HG02852 (cell line): ENCODE results near the gene TMA7.
"Not testable (repeated sequence)": the region's sequence is repeated elsewhere in the genome, so short reads cannot be mapped to it uniquely, and the experiment has no call there.

Source experiments
- ATAC-seq: cut with Tn5 transposase; IDR thresholded peaks from one replicate; pipeline ENCODE4 v1.9.1; 2021; ENCODE audit warnings: mild to moderate bottlenecking, moderate library complexity; ENCODE audit not compliant: unreplicated experiment

TMA7 gene

GRCh38 chr3:48435774-48436476, 4.1 kb upstream of the TMA7 start:
- no peak for ATAC-seq

- ATAC-seq: no peak
Measured at GRCh38 chr3:48436477-48436787, 3.6 kb upstream of the TMA7 start.

GRCh38 chr3:48436855-48437254, 3.2 kb upstream of the TMA7 start:
- ATAC-seq: no peak

- no peak for ATAC-seq
Measured at GRCh38 chr3:48437812-48438211, 2.2 kb upstream of the TMA7 start.

DNA sequence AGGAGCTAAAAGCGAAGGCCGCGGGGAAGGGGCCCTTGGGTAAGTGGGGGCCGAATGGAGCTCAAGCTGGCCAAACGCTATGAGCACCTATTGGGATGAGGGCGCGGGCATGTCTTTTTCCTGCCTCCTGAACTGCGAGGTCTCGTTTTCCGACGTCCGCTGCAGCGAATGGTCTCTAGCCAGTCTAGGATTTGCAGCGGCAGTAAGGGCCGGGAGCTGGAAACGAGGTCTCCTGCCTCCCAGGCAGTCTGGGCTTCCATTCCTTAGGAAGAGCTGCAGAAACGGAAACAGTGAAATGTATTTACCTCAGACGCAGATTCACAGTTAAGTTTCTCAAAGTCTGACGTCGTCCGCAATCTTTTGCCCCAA, 517 bp downstream of the TMA7 start:
- ATAC-seq: no peak

DNA sequence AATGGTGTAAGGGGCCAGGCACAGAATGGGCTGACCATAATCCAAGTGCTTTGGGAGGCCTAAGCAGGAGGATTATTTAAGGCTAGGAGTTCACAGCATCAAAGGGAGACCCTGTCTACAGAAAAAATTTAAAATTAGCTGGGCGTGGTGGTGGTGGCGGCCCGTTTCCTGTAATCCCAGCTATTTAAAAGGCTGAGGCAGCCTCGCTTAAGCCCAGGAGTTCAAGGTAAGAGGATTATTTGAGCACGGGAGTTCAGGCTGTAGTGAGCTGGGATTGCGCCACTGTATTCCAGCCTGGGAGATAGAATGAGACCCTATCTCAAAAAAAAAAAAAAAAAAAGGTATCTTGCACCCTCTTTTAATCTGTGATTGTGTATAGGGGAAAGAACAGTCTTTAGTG, 1.9 kb downstream of the TMA7 start:
- ATAC-seq: no peak

DNA sequence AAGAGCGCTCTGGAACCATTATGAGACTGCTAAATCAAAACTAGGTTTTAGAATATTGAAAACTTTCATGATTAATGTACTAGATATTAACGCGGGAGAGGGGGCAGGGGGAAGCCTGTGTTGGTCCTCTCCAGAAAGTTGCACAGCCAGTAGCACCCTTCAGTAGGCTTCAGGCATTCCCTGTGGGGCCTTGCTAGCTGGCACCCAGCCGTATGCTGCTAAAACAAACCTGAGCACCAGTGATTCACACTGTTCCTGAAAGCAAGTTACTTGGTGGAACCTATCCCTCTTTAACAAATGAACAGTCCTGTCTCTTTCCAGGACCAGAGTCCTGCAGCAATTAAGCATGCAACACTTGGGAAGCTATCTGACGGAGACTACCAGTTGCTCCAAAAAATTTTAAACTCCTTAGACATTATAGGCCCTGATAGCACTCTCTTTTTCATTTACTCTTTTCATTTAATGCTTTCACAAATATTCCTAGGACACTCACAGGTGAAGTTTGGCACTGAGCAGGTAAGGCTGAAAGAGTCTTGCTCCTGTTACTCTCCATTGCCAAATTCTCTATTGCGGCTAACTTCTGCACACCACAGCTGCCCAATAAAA, 5.3 kb downstream of the TMA7 start:
- ATAC-seq: no peak

- ATAC-seq: no peak
Measured at GRCh38 chr3:48446043-48446424, 6.0 kb downstream of the TMA7 start.

DNA sequence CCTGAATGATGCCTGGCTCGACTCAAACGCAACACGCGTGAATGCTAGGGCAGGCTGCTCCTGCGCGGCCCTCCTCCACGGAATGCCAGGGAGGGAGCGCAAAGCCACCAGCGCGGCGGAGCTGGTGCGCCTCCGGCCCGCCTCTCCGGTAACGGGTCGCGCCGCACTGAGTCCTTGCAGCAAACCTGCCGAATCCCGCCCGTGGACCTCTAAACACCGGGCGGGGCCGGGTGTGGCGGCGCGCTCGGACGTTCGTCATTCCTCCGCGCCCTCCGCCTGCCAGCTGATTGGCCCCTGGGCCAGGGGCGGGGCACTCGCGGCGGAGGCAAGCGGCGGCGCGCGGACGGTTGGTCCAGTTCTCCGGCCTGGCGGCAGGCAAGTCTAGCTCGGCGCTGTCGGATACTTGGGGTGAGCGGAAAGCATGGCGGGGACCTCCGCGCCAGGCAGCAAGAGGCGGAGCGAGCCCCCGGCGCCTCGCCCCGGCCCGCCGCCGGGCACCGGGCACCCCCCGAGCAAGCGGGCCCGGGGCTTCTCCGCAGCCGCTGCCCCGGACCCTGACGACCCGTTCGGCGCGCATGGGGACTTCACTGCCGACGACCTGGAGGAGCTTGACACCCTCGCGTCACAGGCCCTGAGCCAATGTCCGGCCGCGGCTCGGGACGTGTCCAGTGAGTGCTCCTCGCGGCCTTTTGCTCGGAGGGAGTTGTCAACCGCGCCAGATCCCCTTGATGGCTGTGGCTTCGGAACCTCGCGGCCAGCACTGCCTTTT, 6.6 kb downstream of the TMA7 start, which contains the start of gene ATRIP:
ATRIP (plus strand) TSS at position 313 of the 769 bp plus-strand sequence; CDS start at position 422, 109 bp downstream.
- peak; percentile 79 for ATAC-seq

GRCh38 chr3:48451270-48451669, 11.2 kb downstream of the TMA7 start:
- no peak for ATAC-seq

GRCh38 chr3:48456456-48456855, 16.4 kb downstream of the TMA7 start:
- ATAC-seq: no peak

DNA sequence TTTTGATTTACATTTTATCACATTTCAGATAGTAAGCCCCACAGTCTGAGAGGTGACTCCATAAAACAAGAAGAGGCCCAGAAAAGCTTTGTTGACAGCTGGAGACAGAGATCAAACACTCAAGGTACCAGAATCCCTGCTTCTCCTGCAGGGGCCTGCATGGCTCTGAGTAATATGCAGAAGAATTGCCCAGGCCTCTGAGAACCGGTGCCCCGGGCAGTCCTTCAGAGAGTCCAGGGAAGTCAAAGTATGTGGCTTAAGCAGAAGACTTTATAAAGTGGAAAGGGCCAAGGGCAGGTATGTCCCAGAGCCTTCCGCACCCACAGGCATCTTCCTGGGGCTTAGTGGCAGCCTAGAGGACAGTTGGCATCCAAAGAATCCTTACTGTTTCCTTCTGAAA, 19.3 kb downstream of the TMA7 start:
- ATAC-seq: no peak

DNA sequence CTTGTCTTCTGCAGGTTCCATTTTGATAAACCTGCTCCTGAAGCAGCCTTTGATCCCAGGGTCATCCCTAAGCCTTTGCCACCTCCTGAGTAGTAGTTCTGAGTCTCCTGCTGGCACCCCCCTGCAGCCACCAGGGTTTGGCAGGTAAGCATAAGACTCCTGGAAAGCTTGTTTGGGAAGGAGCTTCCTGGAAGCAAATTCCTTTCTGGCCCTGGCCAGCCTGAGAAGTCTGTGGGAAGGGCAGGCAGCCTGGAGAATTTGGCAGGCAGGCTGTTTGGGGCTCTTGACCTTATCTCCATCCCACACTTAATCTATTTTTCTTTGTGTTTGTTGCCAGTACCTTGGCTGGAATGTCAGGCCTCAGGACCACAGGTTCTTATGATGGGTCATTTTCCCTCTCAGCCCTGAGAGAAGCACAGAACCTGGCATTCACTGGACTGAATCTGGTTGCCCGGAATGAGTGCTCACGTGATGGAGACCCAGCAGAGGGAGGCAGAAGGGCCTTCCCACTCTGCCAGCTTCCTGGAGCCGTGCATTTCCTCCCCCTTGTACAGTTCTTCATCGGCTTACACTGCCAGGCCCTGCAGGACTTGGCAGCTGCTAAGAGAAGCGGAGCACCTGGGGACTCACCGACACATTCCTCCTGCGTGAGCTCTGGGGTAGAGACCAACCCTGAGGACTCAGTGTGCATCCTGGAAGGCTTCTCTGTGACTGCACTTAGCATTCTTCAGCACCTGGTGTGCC, 19.9 kb downstream of the TMA7 start:
- ATAC-seq: no peak

DNA sequence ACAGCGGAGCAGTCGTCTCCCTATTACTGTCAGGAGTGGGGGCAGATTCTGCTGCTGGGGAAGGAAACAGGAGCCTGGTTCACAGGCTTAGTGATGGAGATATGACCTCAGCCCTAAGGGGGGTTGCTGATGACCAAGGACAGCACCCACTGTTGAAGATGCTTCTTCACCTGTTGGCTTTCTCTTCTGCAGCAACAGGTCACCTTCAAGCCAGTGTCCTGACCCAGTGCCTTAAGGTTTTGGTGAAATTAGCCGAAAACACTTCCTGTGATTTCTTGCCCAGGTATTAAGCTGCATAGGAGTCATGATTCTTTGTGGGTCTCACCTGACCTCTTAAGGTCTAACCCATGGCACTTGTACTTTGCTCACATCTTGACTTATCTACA, 20.5 kb downstream of the TMA7 start:
- no peak for ATAC-seq

DNA sequence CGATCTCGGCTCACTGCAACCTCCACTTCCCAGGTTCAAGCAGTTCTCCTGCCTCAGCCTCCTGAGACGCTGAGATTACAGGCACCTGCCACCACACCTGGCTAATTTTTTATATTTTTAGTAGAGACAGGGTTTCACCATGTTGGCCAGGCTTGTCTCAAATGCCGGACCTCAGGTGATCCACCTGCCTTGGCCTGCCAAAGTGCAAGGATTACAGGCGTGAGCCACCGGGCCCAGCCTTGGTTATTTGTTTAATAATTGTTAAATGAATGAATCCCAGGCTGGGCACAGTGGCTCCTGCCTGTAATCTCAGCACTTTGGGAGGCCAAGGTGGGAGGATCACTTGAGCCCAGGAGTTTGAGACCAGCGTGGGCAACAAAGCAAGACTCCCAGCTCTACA, 21.7 kb downstream of the TMA7 start:
- not testable (repeated sequence) for ATAC-seq

- no peak for ATAC-seq
Measured at GRCh38 chr3:48463703-48464102, 23.6 kb downstream of the TMA7 start.

- ATAC-seq: no peak
Measured at GRCh38 chr3:48464713-48465221, 24.7 kb downstream of the TMA7 start.

DNA sequence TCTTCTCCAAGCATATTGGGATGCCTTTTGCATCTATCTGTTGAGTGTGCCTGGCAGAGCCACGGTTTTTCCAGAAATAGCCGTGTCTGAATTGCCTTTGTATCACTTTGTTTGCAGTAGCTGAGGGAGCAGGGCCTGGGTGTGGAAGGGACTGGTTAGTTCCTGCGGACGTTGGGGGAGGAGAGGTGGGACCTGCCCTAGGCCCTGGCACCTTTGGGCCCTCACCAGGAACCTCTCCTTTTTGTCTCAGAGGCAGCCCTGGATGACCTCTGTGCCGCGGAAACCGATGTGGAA, 25.1 kb downstream of the TMA7 start:
- no peak for ATAC-seq

- ATAC-seq: peak; percentile 86
Measured at GRCh38 chr3:48465531-48466378, 25.7 kb downstream of the TMA7 start.

DNA sequence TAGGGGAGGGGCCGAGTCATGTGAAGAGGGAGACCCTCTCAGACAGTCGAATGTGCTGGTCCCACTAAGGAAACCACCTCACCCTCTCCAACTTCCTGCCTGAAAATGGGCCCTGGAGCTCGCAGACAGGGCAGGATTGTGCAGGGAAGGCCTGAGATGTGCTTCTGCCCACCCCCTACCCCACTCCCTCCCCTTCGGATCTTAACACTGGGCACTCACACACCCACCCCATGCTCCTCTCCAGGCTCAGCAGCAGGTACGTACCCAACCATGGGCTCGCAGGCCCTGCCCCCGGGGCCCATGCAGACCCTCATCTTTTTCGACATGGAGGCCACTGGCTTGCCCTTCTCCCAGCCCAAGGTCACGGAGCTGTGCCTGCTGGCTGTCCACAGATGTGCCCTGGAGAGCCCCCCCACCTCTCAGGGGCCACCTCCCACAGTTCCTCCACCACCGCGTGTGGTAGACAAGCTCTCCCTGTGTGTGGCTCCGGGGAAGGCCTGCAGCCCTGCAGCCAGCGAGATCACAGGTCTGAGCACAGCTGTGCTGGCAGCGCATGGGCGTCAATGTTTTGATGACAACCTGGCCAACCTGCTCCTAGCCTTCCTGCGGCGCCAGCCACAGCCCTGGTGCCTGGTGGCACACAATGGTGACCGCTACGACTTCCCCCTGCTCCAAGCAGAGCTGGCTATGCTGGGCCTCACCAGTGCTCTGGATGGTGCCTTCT, 26.5 kb downstream of the TMA7 start:
- ATAC-seq: peak; percentile 16
